ENCODE results near the gene RPL28.

Gene RPL28

DNA sequence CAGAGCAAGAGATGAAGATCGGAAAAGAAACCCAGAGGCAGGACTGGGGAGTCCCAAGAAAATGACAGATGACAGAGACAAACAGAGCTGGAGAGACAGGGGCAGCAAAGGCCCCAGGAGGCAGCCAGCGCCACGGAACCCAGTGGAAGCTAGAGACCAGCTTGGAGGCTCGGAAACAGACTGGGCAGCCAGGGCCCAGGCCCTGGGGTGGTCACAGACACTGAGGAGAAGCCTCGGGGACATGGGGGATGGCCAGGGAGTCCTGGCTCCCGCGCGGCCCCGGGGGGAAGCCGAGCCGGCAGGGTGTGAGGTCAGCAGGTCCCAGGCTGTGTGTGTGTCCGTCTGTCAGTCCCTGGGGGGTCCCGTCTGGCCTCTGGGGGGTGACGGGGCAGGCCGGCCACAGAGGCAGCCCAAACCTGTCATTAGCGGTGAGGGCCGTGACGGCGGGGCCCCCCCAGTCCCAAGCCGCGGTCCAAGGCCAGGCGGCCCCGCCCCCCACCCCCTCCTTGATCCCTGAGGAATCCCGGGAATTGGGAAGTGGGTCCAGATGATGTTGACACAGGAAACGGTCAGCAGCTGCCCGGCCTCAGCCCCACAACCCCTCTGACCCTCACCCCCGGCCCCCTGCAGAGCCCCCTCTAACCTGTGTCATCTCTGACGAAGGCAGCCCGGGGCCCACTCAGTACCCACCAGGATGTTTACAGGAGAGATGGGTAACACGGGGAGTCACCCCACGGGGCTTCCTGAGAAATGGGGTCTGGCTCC, 11.6 kb upstream of the RPL28 start:
- DNase-seq: peak; percentile 51

DNA sequence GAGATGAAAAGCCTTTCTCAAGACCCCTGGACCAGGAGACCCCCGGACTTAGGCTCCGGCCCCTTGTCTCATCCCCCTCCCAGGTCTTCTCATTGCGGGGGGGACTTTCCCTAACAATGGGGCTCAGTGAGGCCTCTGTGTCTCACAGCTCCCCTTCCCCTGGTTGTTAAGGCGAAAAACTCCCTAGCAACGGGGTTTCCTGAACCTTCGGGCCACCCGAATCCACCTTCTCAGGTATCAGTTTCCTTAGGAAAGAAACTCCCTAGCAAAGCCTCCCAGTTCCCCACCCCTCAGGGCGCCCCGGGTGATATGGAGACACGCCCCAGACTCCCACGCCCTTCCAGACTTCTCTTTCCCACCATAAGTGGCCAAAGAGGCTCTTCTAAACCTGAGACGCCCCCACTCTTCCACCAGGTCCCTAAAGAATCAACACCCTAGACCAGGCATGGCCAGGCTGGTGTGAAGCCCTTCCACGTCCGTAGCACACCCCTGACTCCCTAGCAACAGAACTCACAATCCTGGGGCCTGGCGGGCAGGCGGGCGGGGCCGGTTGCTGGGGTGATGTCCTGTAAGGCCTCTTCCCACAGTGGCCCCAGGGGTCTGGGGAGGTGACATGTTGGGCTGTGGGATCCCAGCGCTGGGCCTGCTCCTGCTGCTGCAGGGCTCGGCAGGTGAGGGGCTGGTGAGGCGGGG, 9.3 kb upstream of the RPL28 start, which contains the start of gene TMEM190:
TMEM190 (plus strand) TSS at position 586 of the 693 bp plus-strand sequence; CDS start at position 614, 28 bp downstream.
- peak; percentile 54 for DNase-seq

DNA sequence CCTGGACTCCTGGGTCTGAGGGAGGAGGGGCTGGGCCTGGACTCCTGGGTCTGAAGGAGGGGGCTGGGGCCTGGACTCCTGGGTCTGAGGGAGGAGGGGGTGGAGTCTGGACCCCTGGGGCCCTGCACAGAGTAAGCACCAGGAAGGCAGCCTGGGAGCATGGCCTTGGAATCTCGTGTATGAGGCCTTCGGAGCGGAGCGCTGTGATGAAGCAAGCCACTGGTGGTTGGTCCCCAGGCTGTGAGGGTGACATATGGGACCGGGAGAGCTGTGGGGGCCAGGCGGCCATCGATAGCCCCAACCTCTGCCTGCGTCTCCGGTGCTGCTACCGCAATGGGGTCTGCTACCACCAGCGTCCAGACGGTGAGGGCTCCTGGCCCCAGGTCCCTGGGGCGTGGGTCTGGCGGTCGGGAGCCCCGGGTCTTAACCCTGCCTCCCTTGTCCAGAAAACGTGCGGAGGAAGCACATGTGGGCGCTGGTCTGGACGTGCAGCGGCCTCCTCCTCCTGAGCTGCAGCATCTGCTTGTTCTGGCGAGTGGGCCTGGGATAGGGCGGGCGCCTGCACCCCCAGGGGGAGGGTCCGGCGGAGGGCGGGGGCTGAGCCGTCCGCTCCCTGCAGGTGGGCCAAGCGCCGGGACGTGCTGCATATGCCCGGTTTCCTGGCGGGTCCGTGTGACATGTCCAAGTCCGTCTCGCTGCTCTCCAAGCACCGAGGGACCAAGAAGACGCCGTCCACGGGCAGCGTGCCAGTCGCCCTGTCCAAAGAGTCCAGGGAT, 8.2 kb upstream of the RPL28 start:
- peak; percentile 72 for DNase-seq

DNA sequence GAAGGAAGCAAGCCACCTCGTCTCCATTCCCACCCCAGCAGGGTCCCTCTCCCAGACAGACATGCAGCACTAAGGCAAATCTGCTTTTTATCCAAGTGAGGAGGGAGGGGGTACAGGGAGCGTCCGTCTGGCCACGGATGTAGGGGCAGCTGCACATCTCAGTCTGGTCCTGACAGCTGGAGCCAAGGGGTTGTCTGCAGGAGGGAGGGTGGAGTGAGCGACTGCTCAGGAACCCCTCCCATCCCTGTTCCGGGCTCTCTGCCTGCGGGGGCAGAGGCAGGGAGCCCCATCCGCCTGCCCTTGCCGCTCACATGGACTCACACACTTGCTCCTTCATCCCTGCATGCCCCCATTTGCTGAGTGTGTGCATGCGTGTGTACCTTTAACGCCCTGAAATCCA, 6.6 kb upstream of the RPL28 start:
- no peak for DNase-seq

DNA sequence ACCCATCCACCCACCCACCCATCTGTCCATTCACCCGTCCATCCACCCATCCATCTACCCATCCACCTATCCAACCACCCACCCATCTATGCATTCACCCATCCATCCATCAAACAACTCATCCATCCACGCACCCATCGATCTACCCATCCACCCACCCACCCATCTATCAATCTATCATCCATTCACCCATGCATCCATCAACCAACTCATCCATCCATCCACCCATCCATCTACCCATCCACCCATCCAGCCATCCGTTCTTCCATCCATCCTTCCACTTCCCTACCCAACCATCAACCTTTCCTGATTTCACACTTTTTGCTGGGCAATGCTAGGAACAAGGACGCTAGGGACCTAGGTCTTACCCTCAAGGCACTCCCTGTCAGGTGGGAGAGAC, 3.7 kb upstream of the RPL28 start:
- DNase-seq: no peak

DNA sequence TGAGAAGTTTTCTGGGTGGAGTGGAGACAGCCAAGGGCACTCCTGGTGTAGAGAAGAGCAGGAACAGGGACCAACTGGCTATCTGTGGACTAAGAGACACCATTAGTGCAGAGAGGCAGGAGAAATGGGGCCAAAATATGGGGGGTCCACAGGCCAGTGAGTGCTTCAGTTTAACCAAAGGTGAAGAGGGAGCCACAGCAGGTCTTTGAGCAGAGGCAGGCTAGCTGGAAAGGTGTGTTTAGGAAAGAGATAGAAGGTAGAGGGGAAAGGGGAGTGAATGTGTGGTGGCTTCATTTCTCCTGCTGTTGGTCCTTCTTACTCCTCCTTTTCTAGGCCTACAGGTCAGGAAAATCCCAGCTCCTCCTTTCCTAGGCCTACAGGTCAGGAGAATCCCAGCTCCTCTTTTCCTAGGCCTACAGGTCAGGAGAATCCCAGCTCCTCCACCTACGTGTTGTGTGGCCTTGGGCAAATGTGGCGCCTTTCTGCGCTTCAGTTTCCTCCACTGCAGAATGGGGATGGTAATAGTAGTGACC, 3.1 kb upstream of the RPL28 start:
- DNase-seq: no peak

DNA sequence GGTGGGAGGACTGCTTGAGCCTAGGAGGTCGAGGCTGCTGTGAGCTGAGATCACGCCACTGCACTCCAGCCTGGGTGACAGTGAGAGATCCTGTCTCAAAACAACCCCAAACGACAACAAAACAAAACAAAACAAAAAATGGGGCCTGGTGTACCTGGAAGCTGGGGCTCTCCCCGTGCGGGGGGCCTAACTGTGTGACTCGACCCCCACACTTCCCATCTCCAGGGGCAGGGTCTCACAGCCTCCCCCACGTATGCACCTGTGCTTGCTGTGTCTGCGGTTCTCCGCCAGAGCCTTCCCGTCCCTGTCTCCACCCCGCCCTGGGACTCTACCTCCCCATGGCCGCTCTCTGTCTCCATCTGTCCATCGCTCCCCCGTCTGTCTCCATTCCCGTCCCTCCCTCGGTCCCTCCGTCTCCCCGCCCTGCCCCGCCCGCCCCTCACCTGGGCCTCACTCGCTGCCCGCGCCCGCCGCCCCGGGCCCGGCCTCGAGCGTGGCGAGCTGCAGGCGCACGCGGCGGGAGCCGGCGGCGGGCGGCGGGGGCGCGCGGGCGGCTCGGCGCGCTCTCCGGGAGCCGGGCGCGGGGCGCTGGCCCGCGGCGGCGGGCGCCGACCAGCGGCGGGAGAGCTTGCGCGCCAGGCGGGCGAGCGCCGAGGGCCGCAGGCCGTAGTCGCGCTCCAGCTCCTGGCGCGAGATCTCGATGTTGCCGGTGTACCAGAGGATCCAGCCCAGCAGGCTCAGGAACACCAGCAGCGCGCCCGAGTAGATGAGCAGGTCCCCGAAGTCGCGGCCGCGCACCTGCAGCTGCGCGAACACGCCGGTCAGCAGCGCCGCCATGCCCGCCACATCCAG, 2.2 kb upstream of the RPL28 start:
- DNase-seq: peak; percentile 90

DNA sequence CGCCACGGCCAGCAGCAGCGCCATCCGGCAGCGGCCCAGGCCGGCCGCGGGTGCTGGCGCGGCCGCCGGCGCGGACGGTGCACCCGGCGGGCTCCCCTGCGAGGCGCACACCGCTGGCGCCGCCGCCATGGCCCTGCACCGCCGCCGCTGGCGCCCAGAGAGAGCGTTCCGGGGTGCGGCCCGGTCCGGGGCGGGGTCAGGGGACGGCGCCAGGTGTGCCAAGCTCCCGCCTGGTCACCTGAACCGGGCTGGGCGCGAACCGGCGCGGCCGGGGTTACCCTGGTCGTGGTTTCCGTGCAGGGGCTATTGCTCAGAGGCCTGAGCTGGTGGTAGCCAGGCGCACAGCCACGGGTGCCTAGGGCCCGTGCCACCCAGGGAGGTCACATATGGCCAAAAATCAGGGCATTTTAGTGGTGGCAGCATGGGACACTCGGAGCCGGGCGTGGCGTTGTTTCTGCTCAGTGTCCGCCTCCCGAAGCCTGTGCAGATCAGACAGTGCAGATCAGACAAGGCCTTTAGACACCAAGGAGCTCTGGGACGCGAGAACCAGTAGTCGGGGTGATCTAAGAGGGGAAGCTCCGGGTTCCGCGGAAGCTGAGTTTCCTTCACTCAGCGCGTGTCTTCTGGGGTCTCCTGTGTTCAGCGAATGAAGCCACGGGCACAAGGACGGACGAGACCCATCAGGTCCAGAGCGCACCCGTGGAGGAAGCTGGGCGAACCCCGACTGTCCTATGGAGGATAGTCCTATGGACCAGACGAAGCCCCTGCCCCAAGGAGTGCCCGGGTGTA, 1.4 kb upstream of the RPL28 start, which contains the start of gene TMEM238:
TMEM238 (minus strand) TSS at position 162 of the 789 bp plus-strand sequence; CDS start at position 129, 33 bp downstream.
- DNase-seq: peak; percentile 85

DNA sequence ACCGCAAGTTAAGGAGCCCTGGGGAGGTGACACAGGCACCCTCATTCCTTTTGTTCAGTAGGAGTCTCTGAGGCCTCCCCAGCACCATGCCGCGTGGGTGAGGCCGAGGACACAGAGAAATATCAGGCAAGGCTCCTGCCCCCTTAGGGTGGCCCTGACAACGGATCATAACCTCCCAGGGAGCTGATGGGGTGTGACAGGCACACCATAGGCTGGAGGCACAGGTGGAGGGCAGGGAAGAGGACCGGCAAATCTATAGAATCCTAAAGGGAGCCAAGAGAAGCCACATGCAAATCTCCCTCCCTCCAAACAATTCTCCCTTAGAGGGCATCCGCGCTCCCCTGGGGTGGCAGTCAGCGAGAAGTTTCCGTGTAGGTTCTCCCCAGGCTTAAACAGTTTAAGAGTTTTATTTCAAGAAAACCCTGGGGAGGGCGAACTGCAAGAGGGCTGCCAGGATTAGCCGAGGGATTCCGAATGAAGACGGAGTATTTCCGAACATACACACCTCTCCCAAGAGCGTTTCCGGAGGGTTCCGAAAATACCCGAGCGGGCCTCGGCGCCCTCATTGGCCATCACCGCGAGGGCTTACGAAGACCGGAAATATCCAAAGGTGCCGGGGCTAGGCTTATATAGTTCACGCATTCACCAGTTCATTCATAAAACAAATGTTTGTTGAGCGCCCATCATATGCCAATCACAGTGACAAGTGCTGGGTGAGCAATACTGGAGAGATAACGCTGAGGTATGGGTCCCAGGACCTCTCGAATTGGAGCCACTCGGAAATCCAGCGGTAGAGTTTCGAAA, 610 bp upstream of the RPL28 start:
- peak; percentile 98 for DNase-seq

DNA sequence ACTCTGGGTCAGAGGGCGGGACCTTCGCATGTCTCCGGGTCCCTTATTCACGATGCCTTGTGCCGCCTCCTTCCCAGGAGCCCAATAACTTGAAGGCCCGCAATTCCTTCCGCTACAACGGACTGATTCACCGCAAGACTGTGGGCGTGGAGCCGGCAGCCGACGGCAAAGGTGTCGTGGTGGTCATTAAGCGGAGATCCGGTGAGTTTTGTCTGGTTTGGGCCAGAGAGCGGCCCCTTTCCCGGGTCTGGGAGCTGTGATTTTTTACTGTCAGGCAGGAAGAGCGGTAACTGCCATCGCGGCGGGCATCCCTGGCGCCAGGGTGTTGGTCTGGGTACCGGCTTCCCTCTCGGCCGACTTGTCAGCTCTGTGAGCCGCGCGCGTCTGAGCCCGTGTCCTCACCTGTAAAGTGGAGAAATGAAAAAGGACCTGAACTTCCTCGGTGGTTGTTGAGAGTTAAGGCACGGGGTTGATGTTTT, 800 bp downstream of the RPL28 start:
- DNase-seq: peak; percentile 49

DNA sequence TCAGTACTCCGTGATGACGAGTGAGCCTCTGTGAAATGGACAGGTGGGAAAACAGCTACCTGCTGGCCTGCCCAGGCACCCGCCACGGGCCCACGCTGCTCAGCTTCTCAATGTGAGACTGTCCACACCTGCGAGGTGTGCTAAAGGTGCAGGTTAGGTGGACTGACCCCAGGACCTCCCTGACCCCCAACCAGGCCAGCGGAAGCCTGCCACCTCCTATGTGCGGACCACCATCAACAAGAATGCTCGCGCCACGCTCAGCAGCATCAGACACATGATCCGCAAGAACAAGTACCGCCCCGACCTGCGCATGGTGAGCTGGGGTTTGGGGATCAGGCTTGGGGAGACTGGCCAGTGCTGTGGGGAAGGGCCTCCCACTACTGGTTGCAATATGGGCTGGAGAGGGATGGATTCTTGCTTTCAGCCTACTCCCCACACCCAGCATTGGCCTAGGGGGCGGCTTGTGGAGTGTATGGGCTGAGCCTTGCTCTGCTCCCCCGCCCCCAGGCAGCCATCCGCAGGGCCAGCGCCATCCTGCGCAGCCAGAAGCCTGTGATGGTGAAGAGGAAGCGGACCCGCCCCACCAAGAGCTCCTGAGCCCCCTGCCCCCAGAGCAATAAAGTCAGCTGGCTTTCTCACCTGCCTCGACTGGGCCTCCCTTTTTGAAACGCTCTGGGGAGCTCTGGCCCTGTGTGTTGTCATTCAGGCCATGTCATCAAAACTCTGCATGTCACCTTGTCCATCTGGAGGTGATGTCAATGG, 2.2 kb downstream of the RPL28 start:
- no peak for DNase-seq

DNA sequence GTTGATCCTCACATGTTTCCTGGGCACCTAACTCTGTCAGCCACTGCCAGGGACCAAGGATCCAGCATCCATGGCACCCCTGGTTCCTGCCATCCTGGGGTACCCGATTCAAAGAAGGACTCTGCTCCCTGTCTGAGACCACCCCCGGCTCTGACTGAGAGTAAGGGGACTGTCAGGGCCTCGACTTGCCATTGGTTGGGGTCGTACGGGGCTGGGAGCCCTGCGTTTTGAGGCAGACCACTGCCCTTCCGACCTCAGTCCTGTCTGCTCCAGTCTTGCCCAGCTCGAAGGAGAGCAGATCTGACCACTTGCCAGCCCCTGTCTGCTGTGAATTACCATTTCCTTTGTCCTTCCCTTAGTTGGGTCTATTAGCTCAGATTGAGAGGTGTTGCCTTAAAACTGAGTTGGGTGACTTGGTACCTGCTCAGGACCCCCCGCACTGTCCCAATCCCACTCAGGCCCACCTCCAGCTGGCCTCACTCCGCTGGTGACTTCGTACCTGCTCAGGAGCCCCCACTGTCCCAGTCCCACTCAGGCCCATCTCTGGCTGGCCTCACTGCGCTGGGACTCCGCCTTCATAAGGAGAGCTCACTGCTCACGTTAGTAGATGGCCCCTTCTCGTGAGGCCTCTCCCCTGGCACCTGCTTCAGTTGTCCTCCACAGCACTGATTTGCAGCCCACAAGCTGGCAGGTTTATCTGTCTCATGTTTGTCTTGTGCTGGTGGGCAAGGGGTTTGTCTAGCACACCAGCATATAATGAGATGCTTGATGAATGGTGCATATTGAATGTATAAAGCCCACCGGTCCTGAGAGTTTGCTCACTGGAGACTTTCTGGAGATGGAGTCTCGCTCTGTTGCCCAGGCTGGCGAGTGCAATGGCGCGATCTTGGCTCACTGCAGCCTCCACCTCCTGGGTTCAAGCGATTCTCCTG, 3.9 kb downstream of the RPL28 start:
- no peak for DNase-seq

DNA sequence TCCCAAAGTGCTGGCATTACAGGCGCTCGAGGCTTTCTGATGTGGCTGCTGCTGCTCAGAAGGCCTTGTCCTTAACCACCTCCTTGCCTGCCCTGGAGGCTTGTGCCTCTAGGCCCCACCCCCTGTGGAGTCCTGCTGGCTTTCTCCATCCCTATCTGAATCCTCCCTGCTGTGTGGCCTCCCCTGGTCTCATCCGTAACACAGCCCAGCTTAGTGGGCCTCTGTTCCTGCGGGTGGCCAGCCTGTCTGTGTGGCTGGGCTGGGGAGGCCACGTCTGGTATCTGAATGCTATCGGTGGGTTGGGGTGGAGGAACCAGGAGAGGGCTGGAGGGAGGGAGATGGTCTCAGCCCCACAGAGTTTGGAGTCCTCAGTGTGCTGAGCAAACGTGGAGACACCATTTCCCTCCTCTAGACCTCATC, 4.7 kb downstream of the RPL28 start:
- DNase-seq: peak; percentile 43

DNA sequence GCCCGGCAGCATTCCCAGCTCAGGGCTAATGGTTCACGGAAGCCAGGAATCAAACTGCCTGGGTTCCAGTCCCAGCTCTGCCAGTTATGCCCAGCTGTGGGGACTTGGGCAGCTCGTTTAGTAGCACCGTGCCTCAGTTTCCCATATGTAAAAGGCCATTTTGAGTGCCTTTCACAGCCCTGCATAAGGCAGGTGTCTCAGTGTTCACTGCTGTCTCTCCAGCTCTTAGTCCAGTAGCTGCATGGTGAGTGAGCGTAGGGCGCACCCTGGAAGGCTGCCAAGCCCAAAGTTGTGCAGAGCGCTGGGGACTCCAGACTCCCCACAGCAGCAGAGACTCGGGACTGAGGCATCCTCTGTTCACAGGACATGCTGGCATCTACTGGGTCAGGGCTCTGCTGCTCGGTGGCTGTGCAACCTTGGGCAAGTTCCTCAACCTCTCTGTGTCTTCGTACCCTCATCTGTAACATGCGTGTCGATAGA, 5.5 kb downstream of the RPL28 start:
- peak; percentile 50 for DNase-seq

DNA sequence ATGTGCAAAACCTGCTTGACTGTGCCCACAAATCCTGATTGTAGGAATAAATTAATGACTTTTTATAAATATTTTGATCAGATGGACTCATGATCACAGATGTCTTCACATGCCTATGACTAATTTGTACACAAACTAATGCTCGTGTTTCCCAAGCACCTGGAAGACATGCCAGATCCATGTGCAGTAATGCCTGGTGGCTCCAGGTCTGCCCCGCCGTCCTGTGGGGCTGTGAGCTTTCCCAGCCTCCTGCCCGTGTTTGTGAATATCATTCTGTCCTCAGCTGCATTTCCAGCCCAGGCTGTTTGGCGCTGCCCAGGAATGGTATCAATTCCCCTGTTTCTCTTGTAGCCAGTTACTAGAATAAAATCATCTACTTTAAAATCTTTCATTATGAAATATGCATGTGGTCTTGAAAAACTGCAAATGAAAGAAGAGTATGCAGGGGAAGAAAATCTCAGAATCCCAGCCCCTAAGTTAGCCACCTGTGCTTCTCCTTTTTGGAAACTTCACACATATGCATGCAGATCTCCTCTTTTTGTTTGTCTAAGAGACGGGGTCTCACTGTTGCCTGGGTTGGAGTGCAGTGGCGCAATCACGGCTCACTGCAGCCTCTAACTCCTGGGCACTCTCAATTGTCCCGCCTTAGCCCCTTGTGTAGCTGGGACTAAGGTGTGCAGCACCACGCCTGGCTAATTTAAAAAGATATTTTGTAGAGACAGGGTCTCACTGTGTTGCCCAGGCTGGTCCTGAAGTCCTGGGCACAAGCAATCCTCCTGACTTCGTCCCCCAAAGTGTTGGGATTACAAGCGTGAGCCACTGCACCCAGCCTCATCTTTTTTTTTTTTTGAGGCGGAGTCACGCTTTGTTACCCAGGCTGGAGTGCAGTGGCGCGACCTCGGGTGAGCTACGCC, 6.2 kb downstream of the RPL28 start:
- peak; percentile 59 for DNase-seq

DNA sequence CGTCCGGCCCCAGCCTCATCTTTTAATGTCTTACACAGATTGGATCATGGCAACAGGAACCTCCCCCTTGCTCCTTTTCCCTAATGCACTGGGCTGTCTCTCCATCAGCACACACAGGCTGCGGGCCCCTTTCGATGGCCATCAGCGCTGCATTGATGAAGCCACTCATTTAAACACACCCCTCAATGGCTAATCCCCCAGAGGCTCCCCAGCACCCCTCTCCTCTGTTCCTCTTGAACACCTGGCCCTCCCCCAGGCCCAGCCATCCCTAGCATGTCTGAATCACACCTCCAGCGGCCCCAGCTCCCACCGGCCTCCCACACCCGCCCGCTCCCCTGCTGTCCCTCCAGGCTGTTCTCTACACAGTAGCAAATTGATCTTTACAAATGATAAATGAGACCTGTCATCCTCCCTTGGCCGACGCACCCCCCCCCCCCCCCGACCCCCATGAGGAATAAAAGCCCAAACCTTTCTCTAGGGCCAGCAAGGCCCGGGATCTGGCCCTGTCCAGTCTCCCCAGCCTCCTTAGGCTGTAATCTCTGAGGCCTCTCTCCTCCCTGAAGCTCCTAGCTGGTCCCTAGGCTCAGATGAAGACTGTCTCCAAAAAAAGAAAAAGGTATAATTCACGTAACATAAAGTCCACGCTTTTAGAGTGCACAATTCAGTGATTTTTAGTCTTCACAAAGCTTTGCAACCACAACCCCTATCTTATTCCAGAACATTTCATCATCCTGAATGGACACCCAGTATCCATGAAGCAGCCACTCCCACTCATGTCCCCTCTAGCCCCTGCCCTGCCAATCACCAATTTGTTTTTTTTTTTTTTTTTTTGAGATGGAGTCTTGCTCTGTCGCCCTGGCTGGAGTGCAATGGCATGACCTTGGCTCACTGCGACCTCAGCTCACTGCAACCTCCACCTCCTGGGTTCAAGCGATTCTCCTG, 7.4 kb downstream of the RPL28 start:
- DNase-seq: no peak
